Loucy (cell line): ENCODE data around the gene ADD1.

Experiments
- H2AFZ ChIP-seq: fragments of 200-600 bp; sonication (generic); 2 replicates; pipeline ENCODE4 v1.6.0; 2016; ENCODE audit warnings: antibody characterized with exemption, mild to moderate bottlenecking, low read length, moderate library complexity
- H3F3A ChIP-seq: fragments of 200-600 bp; 2 replicates; pipeline ENCODE4 v1.6.0; 2016; ENCODE audit warnings: antibody characterized with exemption, low read depth, mild to moderate bottlenecking
- H3K27me3 ChIP-seq: fragments of 200-600 bp; sonication (generic); 2 replicates; pipeline ENCODE4 v1.6.1; 2014; ENCODE audit warnings: low read length, mild to moderate bottlenecking; ENCODE audit not compliant: insufficient read depth, poor library complexity, severe bottlenecking
- H3K36me3 ChIP-seq: fragments of 200-600 bp; sonication (generic); 2 replicates; pipeline ENCODE4 v1.6.1; 2016; ENCODE audit warnings: low read length; ENCODE audit not compliant: insufficient read depth
- H3K4me1 ChIP-seq: fragments of 200-600 bp; sonication (generic); 2 replicates; pipeline ENCODE4 v1.5.1; 2014; ENCODE audit warnings: low read length, mild to moderate bottlenecking; ENCODE audit not compliant: insufficient read depth, poor library complexity, severe bottlenecking
- H3K4me2 ChIP-seq: fragments of 200-600 bp; sonication (generic); 2 replicates; pipeline ENCODE4 v1.6.0; 2014; ENCODE audit warnings: antibody characterized with exemption, low read length, low read depth, mild to moderate bottlenecking; ENCODE audit not compliant: poor library complexity, severe bottlenecking
- H3K4me3 ChIP-seq: fragments of 200-600 bp; sonication (generic); 2 replicates; pipeline ENCODE4 v1.5.1; 2014; ENCODE audit warnings: low read length, mild to moderate bottlenecking, mixed read lengths; ENCODE audit not compliant: poor library complexity, severe bottlenecking
- H3K79me2 ChIP-seq: fragments of 200-600 bp; sonication (generic); 2 replicates; pipeline ENCODE4 v1.6.1; 2014; ENCODE audit warnings: low read length; ENCODE audit not compliant: insufficient read depth
- H3K9ac ChIP-seq: fragments of 200-600 bp; sonication (generic); 2 replicates; pipeline ENCODE4 v1.6.0; 2014; ENCODE audit warnings: mild to moderate bottlenecking, low read depth, low read length, moderate library complexity; ENCODE audit not compliant: poor library complexity, severe bottlenecking
- H3K9me2 ChIP-seq: fragments of 200-600 bp; sonication (generic); replicated peaks from 2 replicates; pipeline ENCODE4 v1.6.1; 2016; ENCODE audit warnings: low read depth, low read length, mixed read lengths
- H3K9me3 ChIP-seq: fragments of 200-600 bp; sonication (generic); 2 replicates; pipeline ENCODE4 v1.6.1; 2014; ENCODE audit warnings: mild to moderate bottlenecking, antibody characterized with exemption, low read length, low read depth; ENCODE audit not compliant: insufficient read depth
- H4K20me1 ChIP-seq: fragments of 200-600 bp; sonication (generic); 2 replicates; pipeline ENCODE4 v1.6.0; 2014; ENCODE audit warnings: antibody characterized with exemption, low read length, mild to moderate bottlenecking; ENCODE audit not compliant: insufficient read depth, poor library complexity, severe bottlenecking
- CTCF ChIP-seq: fragments of 200-600 bp; sonication (generic); conservative IDR thresholded peaks from 2 replicates; pipeline ENCODE4 v1.5.1; 2014; ENCODE audit warnings: mild to moderate bottlenecking, antibody characterized with exemption, low read length
- EZH2phosphoT487 ChIP-seq: fragments of 200-600 bp; IDR thresholded peaks from 2 replicates; pipeline ENCODE4 v1.6.1; 2018; ENCODE audit warnings: antibody characterized with exemption, mild to moderate bottlenecking, moderate library complexity, borderline replicate concordance

The ADD1 gene

GRCh38 chr4:2891294-2891693, 47.6 kb downstream of the ADD1 start:
- H3K4me2 ChIP-seq, result no peak overlapping the region
- H4K20me1 ChIP-seq, result no peaks in the 10 kb centered on the region
- no peak overlapping the region for H2AFZ ChIP-seq
- no peaks in the 10 kb centered on the region for H3K4me1 ChIP-seq
- no peak overlapping the region for H3K9ac ChIP-seq
- no peaks in the 10 kb centered on the region for H3F3A ChIP-seq
- no peaks in the 10 kb centered on the region for H3K9me3 ChIP-seq
- H3K36me3 ChIP-seq, result peaks cover 47% of the 10 kb centered on the region; the same call in 1 of the 2 replicates
- no peaks in the 10 kb centered on the region for H3K9me2 ChIP-seq
- H3K79me2 ChIP-seq, result no peaks in the 10 kb centered on the region
- no peaks in the 10 kb centered on the region for H3K27me3 ChIP-seq
- no peak overlapping the region for H3K4me3 ChIP-seq
- TF ChIP-seq EZH2phosphoT487, result no peak
- no peak for TF ChIP-seq CTCF

DNA sequence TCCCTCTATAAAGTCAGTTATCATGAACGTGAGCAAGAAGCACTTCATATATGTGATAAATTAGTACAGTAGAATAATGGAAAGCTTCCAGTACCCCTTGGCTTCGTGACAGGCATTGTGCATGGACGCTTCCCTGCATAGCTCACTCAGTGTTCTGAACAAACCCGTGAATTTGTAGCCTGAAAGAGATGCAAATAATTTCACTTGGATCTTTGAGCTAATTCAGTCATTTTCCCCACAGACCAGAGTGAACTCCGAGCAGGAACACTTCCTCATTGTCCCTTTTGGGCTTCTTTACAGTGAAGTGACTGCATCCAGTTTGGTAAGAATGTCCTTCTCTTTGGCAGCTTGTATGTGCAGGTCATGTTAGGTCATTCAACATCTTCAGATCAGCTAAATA, 50.1 kb downstream of the ADD1 start:
- H3K9ac ChIP-seq, result no peak overlapping the region
- TF ChIP-seq EZH2phosphoT487 (no peak), CTCF (no peak)
- H3F3A ChIP-seq, result no peaks in the 10 kb centered on the region
- H2AFZ ChIP-seq, result no peak overlapping the region
- H3K4me3 ChIP-seq, result no peak overlapping the region
- no peaks in the 10 kb centered on the region for H3K4me1 ChIP-seq
- H3K27me3 ChIP-seq, result no peaks in the 10 kb centered on the region
- H3K79me2 ChIP-seq, result no peaks in the 10 kb centered on the region
- H3K4me2 ChIP-seq, result no peak overlapping the region
- peaks cover 54% of the 10 kb centered on the region; the same call in 1 of the 2 replicates for H3K36me3 ChIP-seq
- no peaks in the 10 kb centered on the region for H3K9me3 ChIP-seq
- no peaks in the 10 kb centered on the region for H4K20me1 ChIP-seq
- H3K9me2 ChIP-seq, result no peaks in the 10 kb centered on the region

GRCh38 chr4:2898001-2898400, 54.4 kb downstream of the ADD1 start:
- H3K9ac ChIP-seq, result no peak overlapping the region
- H4K20me1 ChIP-seq, result no peaks in the 10 kb centered on the region
- no peak overlapping the region for H2AFZ ChIP-seq
- peaks cover 73% of the 10 kb centered on the region; the same call in 1 of the 2 replicates for H3K36me3 ChIP-seq
- TF ChIP-seq CTCF, result no peak
- no peak for TF ChIP-seq EZH2phosphoT487
- no peaks in the 10 kb centered on the region for H3K4me1 ChIP-seq
- no peak overlapping the region for H3K4me2 ChIP-seq
- no peaks in the 10 kb centered on the region for H3K79me2 ChIP-seq
- no peaks in the 10 kb centered on the region for H3F3A ChIP-seq
- H3K4me3 ChIP-seq, result no peak overlapping the region
- H3K27me3 ChIP-seq, result no peaks in the 10 kb centered on the region
- H3K9me3 ChIP-seq, result no peaks in the 10 kb centered on the region
- H3K9me2 ChIP-seq, result no peaks in the 10 kb centered on the region
